ENCODE results near the gene TAOK1.

GRCh38 chr17:29444589-29444988 is 54.4 kb downstream of the TAOK1 start:
- TF ChIP-seq CTCF (IDR thresholded peaks at IDR 0.05): no peak
- no peak for TF ChIP-seq POLR2A (IDR thresholded peaks at IDR 0.05)
